HepG2 (cell line): Measurements from ENCODE around the gene ARHGEF16. TPM values are rescaled to one million over a fixed set of nuclear protein-coding genes. Genes with fewer than 3 reads are reported as not detected.

Experiments
- CHD4 ChIP-seq: fragments of 200-600 bp; sonication (generic); IDR thresholded peaks from 2 replicates; pipeline ENCODE4 v1.7.0; 2017; ENCODE audit warnings: mild to moderate bottlenecking, low read length, borderline replicate concordance
- ELF1 ChIP-seq: sonication (generic); formaldehyde crosslinking; IDR thresholded peaks from 2 replicates; pipeline ENCODE4 v1.4.0; 2020; ENCODE audit warnings: missing genetic modification reagents
- FOXA1 ChIP-seq, 2 experiments: fragments of 450-650 bp in 1 of 2; sonication (generic) in 1 of 2; formaldehyde crosslinking in 1 of 2; IDR thresholded peaks; 2 replicates each; pipeline versions ENCODE4 v1.4.0 to v1.6.1; 2016 to 2020; ENCODE audit warnings: missing genetic modification reagents in 1 of 2
- KDM3A ChIP-seq: IDR thresholded peaks from 2 replicates; pipeline ENCODE4 v1.6.1; 2018; ENCODE audit warnings: low read depth, missing compliant biosample characterization
- KDM6A ChIP-seq: IDR thresholded peaks from 2 replicates; pipeline ENCODE4 v1.6.1; 2016; ENCODE audit warnings: low read depth
- NFE2L2 ChIP-seq: fragments of 150-350 bp; IDR thresholded peaks from 2 replicates; pipeline ENCODE4 v1.6.1; 2014; ENCODE audit warnings: low read length
- POLR2G ChIP-seq: fragments of 200-400 bp; formaldehyde crosslinking; IDR thresholded peaks from 2 replicates; pipeline ENCODE4 v1.6.1; 2018; ENCODE audit warnings: mild to moderate bottlenecking, low read depth, low read length, moderate library complexity
- RBAK ChIP-seq: sonication (generic); formaldehyde crosslinking; IDR thresholded peaks from 2 replicates; pipeline ENCODE4 v1.5.1; 2020; ENCODE audit warnings: mild to moderate bottlenecking, missing genetic modification reagents
- SOX13 ChIP-seq, 3 experiments: fragments of 450-650 bp in 1 of 3; sonication (generic) in 1 of 3; formaldehyde crosslinking in 1 of 3; IDR thresholded peaks in 2 of 3; conservative IDR thresholded peaks in 1 of 3; 2 replicates each; pipeline versions ENCODE4 v1.5.0 to v1.6.1; 2016 to 2020; ENCODE audit warnings: antibody characterized with exemption in 1 of 3, mild to moderate bottlenecking in 1 of 3, missing compliant biosample characterization in 1 of 3, missing genetic modification reagents in 1 of 3, moderate library complexity in 1 of 3
- SP1 ChIP-seq, 2 experiments: fragments of 450-650 bp in 1 of 2; sonication (generic) in 1 of 2; formaldehyde crosslinking in 1 of 2; IDR thresholded peaks; 2 replicates each; pipeline versions ENCODE4 v1.4.0 to v1.6.1; 2016 to 2020; ENCODE audit warnings: missing genetic modification reagents in 1 of 2
- SP2 ChIP-seq: sonication (generic); formaldehyde crosslinking; IDR thresholded peaks from 2 replicates; pipeline ENCODE4 v1.5.1; 2020; ENCODE audit warnings: mild to moderate bottlenecking, missing genetic modification reagents
- THRA ChIP-seq: sonication (generic); formaldehyde crosslinking; IDR thresholded peaks from 2 replicates; pipeline ENCODE4 v1.4.0; 2020; ENCODE audit warnings: missing genetic modification reagents, borderline replicate concordance
- ZC3H13 ChIP-seq: sonication (generic); formaldehyde crosslinking; IDR thresholded peaks from 2 replicates; pipeline ENCODE4 v1.8.1; 2023; ENCODE audit warnings: mild to moderate bottlenecking, missing genetic modification reagents, moderate library complexity
- ZGPAT ChIP-seq: IDR thresholded peaks from 2 replicates; pipeline ENCODE4 v1.6.1; 2016; ENCODE audit warnings: mild to moderate bottlenecking
- ZNF101 ChIP-seq: sonication (generic); formaldehyde crosslinking; IDR thresholded peaks from 2 replicates; pipeline ENCODE4 v1.4.0; 2020; ENCODE audit warnings: mild to moderate bottlenecking, low read depth, missing genetic modification reagents, borderline replicate concordance
- ZNF224 ChIP-seq: sonication (generic); formaldehyde crosslinking; IDR thresholded peaks from 2 replicates; pipeline ENCODE4 v1.5.0; 2020; ENCODE audit warnings: mild to moderate bottlenecking, missing genetic modification reagents
- ZNF550 ChIP-seq: sonication (generic); formaldehyde crosslinking; IDR thresholded peaks from 2 replicates; pipeline ENCODE4 v1.4.0; 2020; ENCODE audit warnings: mild to moderate bottlenecking, missing genetic modification reagents, borderline replicate concordance
- ZNF761 ChIP-seq: sonication (generic); formaldehyde crosslinking; conservative IDR thresholded peaks from 2 replicates; pipeline ENCODE4 v1.4.0; 2020; ENCODE audit warnings: mild to moderate bottlenecking, missing genetic modification reagents
- ZNF766 ChIP-seq: sonication (generic); formaldehyde crosslinking; IDR thresholded peaks from 2 replicates; pipeline ENCODE4 v1.5.0; 2020; ENCODE audit warnings: missing genetic modification reagents, borderline replicate concordance
- polyA plus RNA-seq, 8 experiments: library from polyadenylated mRNA; depleted of rRNA in 3 of 8; stranded (reverse) in 7 of 8; unstranded in 1 of 8; fragments of >200 nt; fragmentation: Illumina TruSeq in 4 of 8; extraction: Trizol in 4 of 8; gene quantifications; 2 replicates each; pipeline versions ENCODE4 v1.2.1 to v1.2.3, GENCODE V29; 2011 to 2016; ENCODE audit warnings: low read depth in 4 of 8, missing spikeins in 1 of 8, mixed read lengths in 1 of 8; ENCODE audit not compliant: insufficient read depth in 1 of 8
- total RNA-seq, 5 experiments: library from RNA; depleted of rRNA; stranded (reverse); fragments of >200 nt; fragmentation: Illumina TruSeq; extraction: Trizol; gene quantifications; 2 replicates each; pipeline ENCODE4 v1.2.3, GENCODE V29; 2016; ENCODE audit warnings: low read depth in 1 of 5
- TF ChIP-seq, protein P1 (sequence below): sonication (generic); formaldehyde crosslinking; IDR thresholded peaks from 2 replicates; pipeline ENCODE4 v1.8.0; 2022; ENCODE audit warnings: mild to moderate bottlenecking, missing genetic modification reagents, borderline replicate concordance
- TF ChIP-seq, protein P2 (sequence below): IDR thresholded peaks from 2 replicates; pipeline ENCODE4 v1.6.1; 2012; ENCODE audit warnings: inconsistent platforms
- TF ChIP-seq, protein P3 (sequence below): sonication (generic); formaldehyde crosslinking; IDR thresholded peaks from 2 replicates; pipeline ENCODE4 v1.4.0; 2020; ENCODE audit warnings: mild to moderate bottlenecking, low read depth, missing genetic modification reagents

ARHGEF16 gene
- total and polyA plus RNA-seq, 2 of the 13 experiments (the other 11 are each of a cell fraction or from before 2014, with no cell fraction given) = 20.3 to 39.9 TPM

- TF ChIP-seq, protein P1, sequence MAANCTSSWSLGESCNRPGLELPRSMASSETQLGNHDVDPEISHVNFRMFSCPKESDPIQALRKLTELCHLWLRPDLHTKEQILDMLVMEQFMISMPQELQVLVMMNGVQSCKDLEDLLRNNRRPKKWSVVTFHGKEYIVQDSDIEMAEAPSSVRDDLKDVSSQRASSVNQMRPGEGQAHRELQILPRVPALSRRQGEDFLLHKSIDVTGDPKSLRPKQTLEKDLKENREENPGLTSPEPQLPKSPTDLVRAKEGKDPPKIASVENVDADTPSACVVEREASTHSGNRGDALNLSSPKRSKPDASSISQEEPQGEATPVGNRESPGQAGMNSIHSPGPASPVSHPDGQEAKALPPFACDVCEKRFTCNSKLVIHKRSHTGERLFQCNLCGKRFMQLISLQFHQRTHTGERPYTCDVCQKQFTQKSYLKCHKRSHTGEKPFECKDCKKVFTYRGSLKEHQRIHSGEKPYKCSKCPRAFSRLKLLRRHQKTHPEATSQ (CRISPR knock-in tag) = peak; percentile 48; the same call in 1 of the 2 replicates
- no peak for TF ChIP-seq ZNF101 (CRISPR knock-in tag)
- TF ChIP-seq THRA (CRISPR knock-in tag) = peak; percentile 95
- peak; percentile 37 for TF ChIP-seq ELF1 (CRISPR knock-in tag)
- TF ChIP-seq SP2 (CRISPR knock-in tag) = 0 out of 2 replicates have a peak, but pooled peaks have one; percentile 10
- TF ChIP-seq FOXA1 (IDR thresholded peaks at IDR 0.05) = no peak
- peak; percentile 29; the same call in 1 of the 2 replicates for TF ChIP-seq FOXA1 (CRISPR knock-in tag; IDR thresholded peaks at IDR 0.05)
- no peak for TF ChIP-seq CHD4
- TF ChIP-seq ZNF550 = 0 out of 2 replicates have a peak, but pooled peaks have one; percentile 59
- TF ChIP-seq ZGPAT (CRISPR knock-in tag) = peak; percentile 79; the same call in 1 of the 2 replicates
- TF ChIP-seq SOX13 (IDR thresholded peaks at IDR 0.05) = no peak
- TF ChIP-seq SOX13 (CRISPR knock-in tag; conservative IDR thresholded peaks at IDR 0.05 in 1 of 2, IDR thresholded peaks at IDR 0.05 in 1 of 2) = peak in 1 of 2 experiments; percentile 51; a peak in 1 of 4 replicates
- TF ChIP-seq ZC3H13 (CRISPR knock-in tag) = peak; percentile 92
- peak; percentile 63; the same call in 1 of the 2 replicates for TF ChIP-seq KDM6A (CRISPR knock-in tag)
- TF ChIP-seq POLR2G = peak; percentile 82
- TF ChIP-seq KDM3A (CRISPR knock-in tag) = peak; percentile 86
- TF ChIP-seq ZNF224 (CRISPR knock-in tag) = no peak
- no peak for TF ChIP-seq RBAK (CRISPR knock-in tag)
- TF ChIP-seq, protein P2, sequence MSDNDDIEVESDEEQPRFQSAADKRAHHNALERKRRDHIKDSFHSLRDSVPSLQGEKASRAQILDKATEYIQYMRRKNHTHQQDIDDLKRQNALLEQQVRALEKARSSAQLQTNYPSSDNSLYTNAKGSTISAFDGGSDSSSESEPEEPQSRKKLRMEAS = peak; percentile 86
- no peak for TF ChIP-seq SP1 (IDR thresholded peaks at IDR 0.05)
- TF ChIP-seq SP1 (CRISPR knock-in tag; IDR thresholded peaks at IDR 0.05) = no peak
- TF ChIP-seq NFE2L2 = peak; percentile 31; the same call in 1 of the 2 replicates
- TF ChIP-seq ZNF766 (CRISPR knock-in tag) = peak; percentile 54; the same call in 1 of the 2 replicates
- peak; percentile 87; the same call in 1 of the 2 replicates for TF ChIP-seq ZNF761 (CRISPR knock-in tag)
- TF ChIP-seq, protein P3, sequence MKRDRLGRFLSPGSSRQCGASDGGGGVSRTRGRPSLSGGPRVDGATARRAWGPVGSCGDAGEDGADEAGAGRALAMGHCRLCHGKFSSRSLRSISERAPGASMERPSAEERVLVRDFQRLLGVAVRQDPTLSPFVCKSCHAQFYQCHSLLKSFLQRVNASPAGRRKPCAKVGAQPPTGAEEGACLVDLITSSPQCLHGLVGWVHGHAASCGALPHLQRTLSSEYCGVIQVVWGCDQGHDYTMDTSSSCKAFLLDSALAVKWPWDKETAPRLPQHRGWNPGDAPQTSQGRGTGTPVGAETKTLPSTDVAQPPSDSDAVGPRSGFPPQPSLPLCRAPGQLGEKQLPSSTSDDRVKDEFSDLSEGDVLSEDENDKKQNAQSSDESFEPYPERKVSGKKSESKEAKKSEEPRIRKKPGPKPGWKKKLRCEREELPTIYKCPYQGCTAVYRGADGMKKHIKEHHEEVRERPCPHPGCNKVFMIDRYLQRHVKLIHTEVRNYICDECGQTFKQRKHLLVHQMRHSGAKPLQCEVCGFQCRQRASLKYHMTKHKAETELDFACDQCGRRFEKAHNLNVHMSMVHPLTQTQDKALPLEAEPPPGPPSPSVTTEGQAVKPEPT = no peak
Measured at GRCh38 chr1:3471356-3472087, 17.1 kb downstream of the ARHGEF16 start (continued).
